ENCODE results near the gene DNAJC6.

The DNAJC6 gene

GRCh38 chr1:65422241-65423203, 113.2 kb downstream of the DNAJC6 start:
- no peak for TF ChIP-seq CTCF (IDR thresholded peaks at IDR 0.05)
- TF ChIP-seq ZFX (IDR thresholded peaks at IDR 0.05; ENCODE audit: borderline replicate concordance): no peak
- no peak overlapping the region for H3K27ac ChIP-seq

GRCh38 chr1:65423884-65424572, 114.7 kb downstream of the DNAJC6 start:
- TF ChIP-seq ZFX (IDR thresholded peaks at IDR 0.05; ENCODE audit: borderline replicate concordance): no peak
- no peak for TF ChIP-seq CTCF (IDR thresholded peaks at IDR 0.05)
- no peak overlapping the region for H3K27ac ChIP-seq

DNA sequence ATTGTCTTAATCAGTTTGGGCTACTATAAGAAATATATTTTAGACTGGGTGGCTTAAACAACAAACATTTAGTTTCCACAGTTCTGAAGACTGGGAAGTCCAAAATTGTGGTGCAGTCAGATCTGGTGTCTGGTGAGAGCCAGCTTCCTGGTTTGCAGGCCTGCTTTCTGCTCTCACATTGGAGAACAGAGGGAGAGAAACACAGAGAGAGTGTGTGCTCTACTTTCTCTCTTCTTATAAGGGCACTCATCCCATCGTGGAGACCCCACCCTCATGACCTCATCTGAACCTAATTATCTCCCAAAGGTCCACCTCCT, 115.2 kb downstream of the DNAJC6 start:
- H3K27ac ChIP-seq: no peak overlapping the region
- TF ChIP-seq ZFX (IDR thresholded peaks at IDR 0.05; ENCODE audit: borderline replicate concordance): no peak
- TF ChIP-seq CTCF (IDR thresholded peaks at IDR 0.05): no peak

- TF ChIP-seq ZFX (IDR thresholded peaks at IDR 0.05; ENCODE audit: borderline replicate concordance) (no peak), CTCF (IDR thresholded peaks at IDR 0.05) (no peak)
- H3K27ac ChIP-seq: no peak overlapping the region
These were observed 115.7 kb downstream of the DNAJC6 start for GRCh38 chr1:65425006-65425405.

- H3K27ac ChIP-seq: no peak overlapping the region
- TF ChIP-seq CTCF (IDR thresholded peaks at IDR 0.05) (no peak), ZFX (IDR thresholded peaks at IDR 0.05; ENCODE audit: borderline replicate concordance) (no peak)
These were observed 116.4 kb downstream of the DNAJC6 start for GRCh38 chr1:65425697-65426096.

- TF ChIP-seq ZFX (IDR thresholded peaks at IDR 0.05; ENCODE audit: borderline replicate concordance) (no peak), CTCF (IDR thresholded peaks at IDR 0.05) (no peak)
- no peak overlapping the region for H3K27ac ChIP-seq
These were observed 119.7 kb downstream of the DNAJC6 start for GRCh38 chr1:65429078-65429477.

- no peak overlapping the region for H3K27ac ChIP-seq
- TF ChIP-seq CTCF (IDR thresholded peaks at IDR 0.05) (no peak), ZFX (IDR thresholded peaks at IDR 0.05; ENCODE audit: borderline replicate concordance) (no peak)
These were observed 120.5 kb downstream of the DNAJC6 start for GRCh38 chr1:65429806-65430205.

Measured in 22Rv1 (cell line).